ENCODE results near the gene SELENOP.

GRCh38 chr5:42811591-42812446, at the start of gene SELENOP:
- TF ChIP-seq CTCF (IDR thresholded peaks at IDR 0.05; ENCODE audit: extremely low read depth in 1 of 2, insufficient read depth in 1 of 2, low read depth in 1 of 2, low read length in 2 of 2) (no peak), POLR2A (IDR thresholded peaks at IDR 0.05; ENCODE audit: low read depth, low read length) (no peak), MAX (IDR thresholded peaks at IDR 0.05; ENCODE audit: insufficient read depth, insufficient read length) (no peak), POLR2AphosphoS5 (IDR thresholded peaks at IDR 0.05; ENCODE audit: insufficient read depth, low read depth, low read length) (no peak), EZH2 (IDR thresholded peaks at IDR 0.05; ENCODE audit: borderline replicate concordance, low read depth, low read length, severe bottlenecking) (no peak), JUN (IDR thresholded peaks at IDR 0.05; ENCODE audit: borderline replicate concordance, insufficient read depth, insufficient read length, low read depth) (no peak)

Data from endothelial cell of umbilical vein (primary cell).